GDM1 (cell line): Measurements from ENCODE around the gene RPF1.
"Not testable (repeated sequence)": the region's sequence is repeated elsewhere in the genome, so short reads cannot be mapped to it uniquely, and the experiment has no call there.

Experiments
- DNase-seq: peaks from one replicate; lab custom pipeline; 2025; lab: John Stamatoyannopoulos, UW

RPF1 gene

DNA sequence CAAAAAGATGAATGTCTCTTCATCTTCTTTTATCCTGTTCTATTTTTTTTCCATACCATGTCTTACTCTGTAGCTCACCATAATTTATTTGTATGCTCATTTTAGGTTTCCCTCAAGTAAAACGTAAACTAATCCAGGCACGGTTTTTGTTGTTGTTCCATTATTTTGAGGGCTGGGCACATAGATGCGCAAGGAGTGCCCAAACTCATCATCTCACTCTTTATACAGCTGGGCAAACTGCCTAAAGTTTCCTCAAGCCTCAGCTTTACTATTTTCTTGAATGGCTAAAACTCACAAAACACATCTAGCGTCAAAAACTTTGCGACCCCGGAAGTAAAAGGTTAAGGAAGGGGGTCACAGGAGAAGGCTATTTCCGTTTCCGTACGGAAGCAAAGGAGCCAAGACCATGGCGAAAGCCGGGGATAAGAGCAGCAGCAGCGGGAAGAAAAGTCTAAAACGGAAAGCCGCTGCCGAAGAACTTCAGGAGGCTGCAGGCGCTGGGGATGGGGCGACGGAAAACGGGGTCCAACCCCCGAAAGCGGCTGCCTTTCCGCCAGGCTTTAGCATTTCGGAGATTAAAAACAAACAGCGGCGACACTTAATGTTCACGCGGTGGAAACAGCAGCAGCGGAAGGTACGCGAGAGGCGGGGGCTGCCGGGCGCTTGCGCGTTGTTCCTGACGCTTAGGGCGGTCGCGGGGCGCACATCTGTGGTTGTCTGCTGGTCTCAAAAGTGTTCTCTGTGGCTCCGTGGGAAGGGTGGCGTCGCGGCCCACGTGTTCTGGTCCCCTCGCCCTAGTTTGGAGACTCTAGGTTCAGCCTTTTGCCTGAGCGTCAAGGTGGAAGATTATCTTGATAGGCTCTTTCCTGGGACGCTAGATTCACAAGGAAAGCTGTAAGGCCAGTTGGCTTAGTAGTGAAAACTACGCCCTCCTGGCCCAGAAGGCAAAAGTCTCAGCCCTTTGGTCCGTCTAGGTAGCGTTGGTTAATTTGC lies at the start of gene RPF1:
Gene RPF1, plus strand, starts transcription at position 391 of the 993 bp plus-strand sequence. Its CDS starts 16 bp downstream, at position 407.
- peak; percentile 68 for DNase-seq

DNA sequence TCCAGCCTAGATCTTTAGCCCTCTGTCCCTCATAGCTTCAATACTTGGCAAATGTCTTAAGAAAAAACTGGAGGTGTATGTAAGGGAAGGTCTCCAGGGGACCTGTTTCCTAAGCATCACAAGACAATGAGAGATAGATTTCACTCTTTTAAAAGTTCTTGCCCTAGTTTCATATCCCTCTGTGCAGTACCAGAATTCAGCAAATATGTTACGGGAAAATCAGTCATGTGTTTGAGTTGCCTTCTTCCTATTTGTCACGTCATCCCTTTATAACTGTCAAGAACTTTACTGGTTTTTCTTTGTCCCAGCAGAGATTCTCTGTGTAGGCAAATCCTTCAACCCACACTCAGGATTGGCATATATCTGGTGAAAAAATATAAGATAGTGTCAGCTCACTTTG lies 48.5 kb upstream of the RPF1 start:
- DNase-seq = no peak

- DNase-seq = peak; percentile 40
These were observed 45.6 kb upstream of the RPF1 start for GRCh38 chr1:84433258-84434080.

GRCh38 chr1:84434081-84434769 lies 44.8 kb upstream of the RPF1 start:
- no peak for DNase-seq

DNA sequence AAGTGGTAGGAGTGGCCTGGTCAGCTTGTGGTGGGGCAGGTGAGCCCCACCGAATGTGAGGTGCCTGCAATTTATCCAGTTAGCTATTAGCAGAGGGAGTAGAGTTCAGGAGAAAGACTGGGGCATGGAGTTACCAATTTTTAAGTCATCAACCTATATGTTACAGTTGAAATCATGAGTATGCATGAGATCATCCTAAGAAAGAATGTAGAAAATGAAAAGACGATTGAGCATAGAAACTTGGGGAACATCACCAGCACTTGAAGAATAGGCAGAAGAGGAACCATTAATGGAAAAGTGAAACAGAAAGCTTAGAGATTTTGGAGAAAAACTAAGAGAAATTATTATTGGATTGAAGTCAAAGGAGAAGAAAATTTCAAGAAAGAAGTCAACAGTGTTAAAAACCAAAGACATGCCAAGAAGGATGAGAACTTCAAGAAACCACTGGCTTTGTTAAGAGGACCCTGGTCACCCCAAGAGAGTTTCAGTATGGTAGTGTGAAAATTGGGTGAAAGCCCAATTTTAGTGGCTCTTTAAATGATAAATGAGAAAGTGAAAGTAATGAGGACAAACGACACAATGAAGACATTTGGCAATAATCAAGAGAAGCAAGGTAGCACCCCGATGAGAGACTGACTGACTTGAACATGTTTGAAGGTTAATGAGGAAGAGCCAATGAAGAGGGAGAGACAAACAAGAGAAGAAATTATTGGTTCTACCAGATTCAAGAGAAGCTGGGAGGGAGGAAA lies 44.1 kb upstream of the RPF1 start:
- DNase-seq = no peak

DNA sequence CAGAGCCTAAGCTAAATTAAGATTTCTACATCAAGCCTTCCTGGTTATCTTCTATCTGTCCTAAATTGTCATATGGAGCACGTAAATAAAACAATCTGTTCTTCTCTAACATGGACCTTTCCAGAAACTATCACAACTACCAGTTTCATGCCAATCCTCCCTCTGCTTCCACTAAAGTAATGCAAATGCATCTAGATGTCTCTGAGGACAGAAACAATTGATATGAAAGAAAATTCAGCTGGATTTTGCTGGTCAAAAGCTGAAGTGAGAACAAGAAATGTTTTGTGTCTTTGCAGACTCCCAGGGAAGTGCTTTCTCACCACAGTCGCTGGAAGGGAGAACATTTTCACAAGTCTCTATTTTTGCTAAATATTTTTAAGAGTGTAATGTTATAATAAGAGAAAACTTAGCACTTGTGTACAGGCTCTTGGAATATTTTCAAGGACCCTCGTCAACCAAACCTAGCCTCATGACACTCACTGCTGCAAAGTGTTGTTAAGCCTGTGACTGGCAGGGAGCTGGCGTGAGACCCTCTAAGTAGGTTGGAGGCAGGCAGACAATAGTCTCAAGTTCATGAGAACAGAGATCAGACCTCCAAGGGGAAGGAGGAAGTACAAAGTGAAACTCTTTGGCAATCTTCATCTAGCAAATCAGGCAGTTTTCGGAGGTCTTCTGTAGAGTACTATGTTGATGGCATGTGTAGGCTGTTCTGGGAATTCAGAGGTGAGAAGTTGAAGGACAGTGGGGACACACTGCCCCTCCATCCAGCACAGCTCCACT lies 42.0 kb upstream of the RPF1 start:
- DNase-seq = peak; percentile 32

DNA sequence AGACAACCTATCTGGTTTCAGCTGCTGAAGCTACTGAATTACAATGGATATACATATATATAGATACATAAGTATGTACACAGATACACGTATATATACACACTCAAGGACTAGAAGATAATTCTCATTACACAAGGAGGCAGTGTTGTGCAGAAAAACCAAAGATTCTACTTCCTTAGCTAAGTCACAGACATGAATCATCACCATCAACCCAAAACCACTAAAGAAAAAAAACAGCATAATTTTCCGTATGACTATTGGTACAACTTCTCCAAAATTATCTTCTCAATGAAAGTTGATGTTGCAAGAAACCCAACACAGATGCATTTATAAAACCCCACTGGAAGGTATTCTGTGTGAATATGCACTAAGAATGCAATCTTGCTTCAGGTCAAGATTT lies 36.8 kb upstream of the RPF1 start:
- DNase-seq = peak; percentile 67

DNA sequence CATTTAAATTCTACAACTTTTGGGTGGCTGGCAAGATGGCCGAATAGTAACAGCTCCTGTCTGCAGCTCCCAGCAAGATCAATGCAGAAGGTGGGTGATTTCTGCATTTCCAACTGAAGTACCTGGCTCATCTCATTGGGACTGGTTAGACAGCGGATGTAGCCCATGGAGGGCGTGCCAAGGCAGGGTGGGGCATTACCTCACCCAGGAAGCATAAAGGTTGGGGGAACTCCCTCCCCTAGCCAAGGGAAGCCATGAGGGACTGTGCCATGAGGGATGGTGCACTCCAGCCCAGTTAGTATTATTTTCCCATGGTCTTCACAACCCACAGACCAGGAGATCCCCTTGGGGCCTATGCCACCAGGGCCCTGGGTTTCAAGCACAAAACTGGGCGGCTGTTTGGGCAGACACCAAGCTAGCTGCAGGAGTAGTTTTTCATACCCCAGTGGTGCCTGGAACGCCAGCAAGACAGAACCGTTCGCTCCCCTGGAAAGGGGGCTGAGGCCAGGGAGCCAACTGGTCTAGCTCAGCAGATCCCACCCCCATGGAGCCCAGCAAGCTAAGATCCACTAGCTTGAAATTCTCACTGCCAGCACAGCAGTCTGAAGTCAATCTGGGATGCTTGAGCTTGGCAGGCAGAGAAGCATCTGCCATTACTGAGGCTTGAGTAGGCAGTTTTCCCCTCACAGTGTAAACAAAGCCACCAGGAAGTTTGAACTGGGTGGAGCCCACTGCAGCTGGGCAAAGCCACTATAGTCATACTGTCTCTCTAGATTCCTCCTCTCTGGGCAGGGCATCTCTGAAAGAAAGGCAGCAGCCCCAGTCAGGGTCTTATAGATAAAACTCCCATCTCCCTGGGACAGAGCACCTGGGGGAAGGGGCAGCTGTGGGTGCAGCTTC lies 36.1 kb upstream of the RPF1 start:
- not testable (repeated sequence) for DNase-seq

DNA sequence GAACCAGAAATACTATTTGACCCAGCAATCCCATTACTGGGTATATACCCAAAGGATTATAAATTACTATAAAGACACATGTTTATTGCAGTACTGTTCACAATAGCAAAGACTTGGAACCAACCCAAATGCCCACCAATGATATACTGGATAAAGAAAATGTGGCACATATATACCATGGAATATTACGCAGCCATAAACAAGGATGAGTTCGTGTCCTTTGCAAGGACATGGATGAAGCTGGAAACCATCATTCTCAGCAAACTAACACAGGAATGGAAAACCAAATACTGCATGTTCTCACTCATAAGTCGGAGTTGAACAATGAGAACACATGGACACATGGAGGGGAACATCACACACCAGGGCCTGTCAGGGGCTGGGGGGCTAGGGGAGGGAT lies 30.4 kb upstream of the RPF1 start:
- DNase-seq = not testable (repeated sequence)

DNA sequence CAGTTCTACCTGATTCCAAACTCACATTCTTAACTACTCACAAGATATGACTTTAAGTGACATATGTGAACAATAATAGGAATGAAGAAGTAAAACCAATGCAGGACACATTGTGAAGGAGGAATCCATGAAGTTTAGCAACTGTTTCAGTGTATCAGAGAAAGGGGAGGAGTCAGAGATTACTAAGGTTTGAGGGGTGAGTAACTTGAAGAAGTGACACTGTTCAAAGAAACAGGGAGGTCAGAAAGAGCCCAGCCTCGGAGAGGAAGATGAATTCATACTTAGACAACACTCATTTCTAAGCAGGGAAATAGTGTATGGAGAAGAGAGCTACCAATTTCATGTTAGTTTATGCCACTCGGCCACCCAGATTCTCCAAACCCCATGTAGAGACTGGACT lies 28.2 kb upstream of the RPF1 start:
- no peak for DNase-seq

DNA sequence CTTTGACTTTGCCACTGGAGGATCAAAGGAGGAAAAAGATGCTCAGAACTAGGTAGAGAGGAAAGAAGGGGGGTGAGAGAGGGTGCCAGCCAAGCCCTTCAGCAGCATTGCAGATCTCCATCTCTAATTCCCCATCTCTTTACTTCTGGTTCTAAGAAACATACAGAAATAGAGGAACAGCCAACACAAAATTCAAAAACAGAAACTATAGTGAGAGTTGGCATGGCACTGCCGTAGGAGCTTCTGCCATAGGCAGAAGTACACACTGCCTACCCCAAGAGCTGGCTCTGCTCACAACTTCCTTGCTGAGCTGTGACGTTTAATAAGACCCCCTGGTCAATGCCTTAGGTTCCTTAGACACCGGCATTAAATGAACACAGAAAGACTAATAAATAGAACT lies 26.6 kb upstream of the RPF1 start:
- DNase-seq = no peak

- no peak for DNase-seq
These were observed 16.9 kb upstream of the RPF1 start for GRCh38 chr1:84462118-84462517.

DNA sequence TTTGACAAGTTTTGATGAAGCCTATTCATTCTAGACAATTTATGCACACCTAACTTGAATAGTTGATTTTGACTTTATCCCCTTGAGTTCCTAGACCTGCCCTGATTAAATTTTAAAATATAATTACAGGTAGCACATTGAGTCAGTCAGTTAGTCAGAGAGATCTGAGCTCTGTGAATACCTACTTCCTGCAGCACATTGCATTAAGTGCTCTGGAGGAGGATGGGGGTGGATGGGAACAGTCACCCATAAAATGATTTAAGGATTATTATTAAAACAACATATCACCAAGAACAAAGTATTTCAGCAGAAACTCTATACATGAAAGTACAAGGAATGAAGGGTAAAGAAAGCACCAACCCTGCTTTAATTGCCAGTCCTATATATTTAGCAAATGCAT lies 11.8 kb upstream of the RPF1 start:
- no peak for DNase-seq

DNA sequence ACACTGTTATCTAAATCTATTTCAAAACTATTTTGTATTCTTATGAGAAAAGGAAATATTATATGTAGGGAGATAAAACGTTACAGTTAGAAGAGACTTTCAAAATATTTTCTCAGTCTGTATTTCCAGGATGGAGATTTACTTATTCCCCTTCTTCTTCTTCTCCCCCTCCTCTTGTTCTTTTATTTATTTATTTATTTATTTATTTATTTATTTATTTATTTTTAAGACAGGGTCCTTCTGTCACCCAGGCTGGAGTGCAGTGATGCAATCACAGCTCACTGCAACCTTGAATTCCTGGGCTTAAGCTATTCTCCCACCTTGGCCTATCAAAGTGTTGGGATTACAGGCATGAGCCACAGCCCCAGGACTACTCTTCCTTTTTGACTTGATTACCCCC lies 2.8 kb upstream of the RPF1 start:
- DNase-seq = no peak

- no peak for DNase-seq
These were observed 932 bp downstream of the RPF1 start for GRCh38 chr1:84479998-84480397.

DNA sequence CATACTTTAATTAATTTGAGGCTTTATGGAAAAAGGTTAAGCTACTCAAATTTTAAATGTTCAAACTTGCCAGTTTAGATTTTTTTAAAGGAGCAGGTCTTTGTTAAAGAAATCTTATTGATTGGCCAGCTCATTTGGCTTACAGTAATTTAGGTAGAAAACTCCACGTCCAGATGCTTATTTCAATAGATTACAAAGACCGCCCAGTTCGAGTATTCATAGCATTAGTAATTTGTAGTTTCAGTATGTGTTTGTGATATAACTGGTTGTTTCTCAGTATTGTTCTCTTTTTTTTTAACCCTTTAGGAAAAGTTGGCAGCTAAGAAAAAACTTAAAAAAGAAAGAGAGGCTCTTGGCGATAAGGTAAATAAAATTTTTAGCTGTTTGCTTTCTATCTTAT lies 1.6 kb downstream of the RPF1 start:
- DNase-seq = no peak

GRCh38 chr1:84481317-84481716 lies 2.3 kb downstream of the RPF1 start:
- DNase-seq = no peak

DNA sequence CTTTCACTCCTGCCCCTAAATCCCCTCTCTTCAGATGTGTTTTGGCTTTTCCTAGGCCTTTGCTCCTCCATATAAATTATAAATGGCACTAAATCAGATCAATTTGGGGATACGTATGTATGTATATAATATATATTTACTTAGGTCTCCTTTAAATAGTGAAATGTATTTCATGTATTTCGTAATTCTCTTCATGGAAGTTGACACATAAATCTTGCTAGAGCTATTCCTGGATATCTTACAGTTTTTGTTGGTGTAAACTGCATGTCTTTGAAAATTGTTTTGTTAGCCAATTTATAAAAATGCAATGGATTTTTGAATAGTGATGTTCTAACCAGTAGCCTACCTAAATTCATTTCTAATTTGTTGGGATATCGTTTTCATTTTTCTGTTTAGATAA lies 9.0 kb downstream of the RPF1 start:
- no peak for DNase-seq

- no peak for DNase-seq
These were observed 10.7 kb downstream of the RPF1 start for GRCh38 chr1:84489766-84490165.

- DNase-seq = no peak
These were observed 13.7 kb downstream of the RPF1 start for GRCh38 chr1:84492726-84493125.
